H1 (cell line): ENCODE measurements around the gene DPF3. TPM values are rescaled to one million over a fixed set of nuclear protein-coding genes. Genes with fewer than 3 reads are reported as not detected.

ENCODE experiments used
- CEBPB ChIP-seq: IDR thresholded peaks from 2 replicates; pipeline ENCODE4 v1.6.1; 2012; ENCODE audit warnings: low read depth, low read length
- CTBP2 ChIP-seq: IDR thresholded peaks from 2 replicates; pipeline ENCODE4 v1.7.0; 2011; ENCODE audit warnings: borderline replicate concordance, mild to moderate bottlenecking, moderate library complexity, mixed read lengths, low read length; ENCODE audit not compliant: insufficient read depth, insufficient read length
- RXRA ChIP-seq: IDR thresholded peaks from 2 replicates; pipeline ENCODE4 v1.6.1; 2011; ENCODE audit warnings: low read depth, mild to moderate bottlenecking, low read length, moderate library complexity; ENCODE audit not compliant: insufficient read depth
- YY1 ChIP-seq: IDR thresholded peaks from 2 replicates; pipeline ENCODE4 v1.6.1; 2011; ENCODE audit warnings: low read depth, mild to moderate bottlenecking, low read length
- polyA plus RNA-seq, 7 experiments: library from polyadenylated mRNA; depleted of rRNA in 3 of 7; stranded (reverse) in 5 of 7; unstranded in 2 of 7; fragments of >200 nt in 5 of 7; fragments of 200-250 nt in 2 of 7; gene quantifications; 1 replicate in 5 of 7; 2 replicates in 1 of 7; 4 replicates in 1 of 7; pipeline versions ENCODE4 v1.2.1 to v1.2.3, GENCODE V29; 2011 to 2013; ENCODE audit warnings: missing spikeins in 2 of 7, mixed read lengths in 2 of 7
- total RNA-seq: library from RNA; stranded (reverse); fragmentation: NEBNext Ultra II Directional; extraction: Animal tissue kit (Norgen Biotek cat#: 25700); gene quantifications from 2 replicates; pipeline ENCODE4 v1.2.1, GENCODE V29; 2021

DPF3 gene
- total and polyA plus RNA-seq, 2 of the 8 experiments (the other 6 are each of a cell fraction or from before 2014, with no cell fraction given), result 0.19 TPM; not detected in 1

GRCh38 chr14:72701237-72701565 is 192.7 kb downstream of the DPF3 start (continued):
- TF ChIP-seq YY1 (no peak), CEBPB (no peak), RXRA (no peak), CTBP2 (no peak)
